ENCODE measurements around the gene MBOAT7.

The MBOAT7 gene

DNA sequence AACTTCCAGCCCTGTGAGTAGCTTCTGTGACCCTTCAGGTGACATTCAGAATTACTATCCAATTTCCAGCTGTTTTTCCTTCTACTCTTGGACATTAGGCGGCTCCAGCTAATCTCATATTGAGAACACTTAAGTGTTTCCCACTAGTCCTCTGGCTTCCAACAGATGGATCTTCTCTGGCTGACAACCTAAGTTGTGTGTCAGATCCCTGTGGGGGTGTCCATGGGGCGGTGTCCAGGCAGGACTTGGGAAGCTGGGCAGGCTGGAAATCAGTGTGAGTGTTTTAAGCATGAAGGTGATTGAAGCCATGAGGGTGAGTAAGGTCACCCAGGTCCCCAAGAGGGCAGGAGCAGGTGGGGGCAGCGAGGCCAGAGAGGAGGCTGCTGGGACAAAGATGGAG lies 41.7 kb downstream of the MBOAT7 start:
- Mint-ChIP-seq H3K27ac (peak overlapping the region in 1 of 2 donors; percentile 35), H3K9me3 (no peaks in the 10 kb centered on the region), H3K4me3 (no peak overlapping the region), H3K27me3 (no peaks in the 10 kb centered on the region), H3K4me1 (ENCODE audit: low read depth in 2 of 2) (peaks cover 7% of the 10 kb centered on the region in 2 donors), H3K36me3 (ENCODE audit: insufficient read depth) (peaks cover 57% of the 10 kb centered on the region)
- DNase-seq (no peak), ATAC-seq (replicated peaks) (no peak)

DNA sequence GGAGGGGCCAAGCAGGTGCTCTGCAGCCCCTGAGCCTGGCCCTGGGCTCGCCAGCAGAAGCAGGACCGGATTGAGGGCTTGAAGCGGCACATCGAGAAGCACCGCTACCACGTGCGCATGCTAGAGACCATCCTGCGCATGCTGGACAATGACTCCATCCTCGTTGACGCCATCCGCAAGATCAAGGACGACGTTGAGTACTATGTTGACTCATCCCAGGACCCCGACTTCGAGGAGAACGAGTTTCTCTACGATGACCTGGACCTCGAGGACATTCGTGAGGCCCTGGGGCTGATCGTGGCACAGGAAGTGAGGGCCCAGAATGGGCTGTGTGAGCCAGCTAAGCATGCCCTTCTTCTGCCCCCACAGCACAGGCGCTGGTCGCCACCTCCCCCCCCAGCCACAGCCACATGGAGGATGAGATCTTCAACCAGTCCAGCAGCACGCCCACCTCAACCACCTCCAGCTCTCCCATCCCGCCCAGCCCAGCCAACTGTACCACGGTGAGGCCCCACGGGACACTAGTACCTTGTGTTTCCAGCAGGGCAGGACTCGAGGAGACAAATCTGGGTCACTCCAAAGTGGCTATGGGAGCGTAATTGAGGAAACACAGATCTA lies 43.7 kb downstream of the MBOAT7 start:
- no peak for ATAC-seq (replicated peaks)
- H3K27me3 Mint-ChIP-seq: no peaks in the 10 kb centered on the region
- no peak for DNase-seq
- H3K4me1 Mint-ChIP-seq (ENCODE audit: low read depth in 2 of 2): peaks cover 15 to 18% of the 10 kb centered on the region in 2 donors
- peaks cover 58% of the 10 kb centered on the region for H3K36me3 Mint-ChIP-seq (ENCODE audit: insufficient read depth)
- H3K27ac Mint-ChIP-seq: no peak overlapping the region
- H3K4me3 Mint-ChIP-seq: no peak overlapping the region
- no peaks in the 10 kb centered on the region for H3K9me3 Mint-ChIP-seq

DNA sequence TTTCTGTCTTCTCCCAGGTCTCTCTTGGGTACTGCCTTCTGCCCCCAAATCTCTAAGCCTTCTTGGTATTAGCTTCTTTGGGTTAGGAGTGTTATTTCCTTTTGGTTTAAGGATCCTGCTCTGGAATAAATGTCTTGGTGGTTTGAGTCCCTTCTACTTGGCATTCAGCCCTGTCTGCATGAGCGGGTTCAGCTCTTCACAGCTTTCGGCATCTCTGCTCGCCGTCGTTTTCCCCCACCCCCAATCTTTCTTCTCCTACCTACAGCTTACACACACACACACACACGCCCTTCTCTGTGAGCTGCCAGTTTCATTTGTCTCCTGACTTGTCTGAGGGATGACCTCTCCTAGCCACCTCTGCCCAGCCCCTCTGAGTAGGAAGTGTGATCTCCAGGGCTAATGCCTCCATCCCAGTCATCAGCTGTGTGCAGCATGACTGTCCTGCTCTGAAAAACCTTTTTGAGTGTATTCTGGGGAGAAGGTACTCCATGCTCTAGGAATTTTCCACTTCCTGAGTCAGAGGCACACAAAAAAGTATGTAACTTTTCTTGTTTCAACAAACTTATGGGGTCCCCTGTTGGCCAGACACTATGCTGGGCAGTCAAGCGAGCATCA lies 47.1 kb downstream of the MBOAT7 start:
- DNase-seq: no peak
- no peaks in the 10 kb centered on the region for H3K27me3 Mint-ChIP-seq
- H3K9me3 Mint-ChIP-seq: no peaks in the 10 kb centered on the region
- H3K27ac Mint-ChIP-seq: peak overlapping the region in 1 of 2 donors; percentile 79
- no peak overlapping the region for H3K4me3 Mint-ChIP-seq
- no peak for ATAC-seq (replicated peaks)
- peaks cover 60% of the 10 kb centered on the region for H3K36me3 Mint-ChIP-seq (ENCODE audit: insufficient read depth)
- H3K4me1 Mint-ChIP-seq (ENCODE audit: low read depth in 2 of 2): peaks cover 32 to 38% of the 10 kb centered on the region in 2 donors

DNA sequence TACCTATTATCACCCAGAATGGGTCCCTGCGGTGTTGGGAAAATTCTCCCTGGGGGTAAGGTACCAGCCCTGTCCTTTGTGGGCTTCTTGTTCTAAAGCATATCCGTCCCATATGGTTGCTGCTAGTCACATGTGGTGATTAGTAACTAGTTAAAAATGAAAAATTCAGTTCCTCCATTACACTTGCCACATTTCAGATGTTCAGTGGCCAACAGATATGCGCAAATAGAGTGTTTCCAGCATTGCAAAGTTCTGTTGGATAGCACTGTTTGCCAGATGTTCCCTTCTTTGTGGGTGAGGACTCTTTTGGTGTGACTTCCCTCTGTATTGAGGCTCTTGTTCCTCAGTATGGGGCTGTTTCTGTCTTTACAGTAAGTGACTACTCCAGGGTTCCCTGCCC lies 48.0 kb downstream of the MBOAT7 start:
- Mint-ChIP-seq H3K27me3 (no peaks in the 10 kb centered on the region), H3K4me1 (ENCODE audit: low read depth in 2 of 2) (peaks cover 37 to 44% of the 10 kb centered on the region in 2 donors), H3K9me3 (no peaks in the 10 kb centered on the region), H3K36me3 (ENCODE audit: insufficient read depth) (peaks cover 58% of the 10 kb centered on the region), H3K4me3 (no peak overlapping the region), H3K27ac (peak overlapping the region; percentile 79 to 89)
- ATAC-seq (replicated peaks) (no peak), DNase-seq (no peak)

DNA sequence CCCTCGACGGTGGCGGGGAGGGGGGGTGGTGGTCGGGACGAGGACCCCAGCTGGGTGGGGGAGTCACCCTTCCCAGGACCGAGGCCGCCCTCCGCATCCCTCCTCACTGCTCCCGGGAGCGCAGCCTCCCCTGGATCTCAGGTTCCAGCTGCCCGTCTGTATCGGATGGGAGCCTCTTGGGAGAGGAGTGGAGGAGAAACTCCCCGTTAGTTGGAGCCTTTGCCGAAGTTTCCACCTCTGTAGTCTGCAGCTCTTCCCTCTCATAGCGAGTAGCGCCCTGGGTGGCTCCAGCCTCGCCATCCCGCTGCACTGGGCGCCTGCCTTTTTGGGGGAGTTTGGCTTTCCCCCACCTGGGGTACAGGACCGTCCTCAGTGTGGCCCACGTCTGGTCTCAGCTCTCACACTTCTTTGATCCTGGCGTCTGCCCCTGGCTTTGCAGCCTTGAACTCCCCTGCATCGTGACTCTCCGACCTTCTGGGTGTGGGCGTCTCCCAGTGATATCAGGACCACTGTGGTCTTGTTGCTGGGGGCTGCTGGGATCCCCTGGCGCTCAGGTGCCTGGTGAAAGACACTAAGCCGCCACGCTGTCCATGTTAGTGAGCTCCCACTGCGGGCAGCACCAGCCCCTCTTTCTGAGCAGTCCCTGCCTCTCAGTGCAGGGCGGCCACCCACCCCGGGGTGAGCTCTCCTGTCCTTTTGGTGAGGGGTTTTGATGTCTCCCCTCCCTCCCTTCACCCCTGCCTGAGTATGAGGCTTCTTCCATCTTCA lies 50.7 kb downstream of the MBOAT7 start:
- no peaks in the 10 kb centered on the region for H3K9me3 Mint-ChIP-seq
- peaks cover 45 to 47% of the 10 kb centered on the region in 2 donors for H3K4me1 Mint-ChIP-seq (ENCODE audit: low read depth in 2 of 2)
- ATAC-seq (replicated peaks) (no peak), DNase-seq (no peak)
- no peaks in the 10 kb centered on the region for H3K27me3 Mint-ChIP-seq
- peak overlapping the region; percentile 86 to 95 for H3K4me3 Mint-ChIP-seq
- H3K27ac Mint-ChIP-seq: peak overlapping the region; percentile 89 to 98
- H3K36me3 Mint-ChIP-seq (ENCODE audit: insufficient read depth): peaks cover 41% of the 10 kb centered on the region

DNA sequence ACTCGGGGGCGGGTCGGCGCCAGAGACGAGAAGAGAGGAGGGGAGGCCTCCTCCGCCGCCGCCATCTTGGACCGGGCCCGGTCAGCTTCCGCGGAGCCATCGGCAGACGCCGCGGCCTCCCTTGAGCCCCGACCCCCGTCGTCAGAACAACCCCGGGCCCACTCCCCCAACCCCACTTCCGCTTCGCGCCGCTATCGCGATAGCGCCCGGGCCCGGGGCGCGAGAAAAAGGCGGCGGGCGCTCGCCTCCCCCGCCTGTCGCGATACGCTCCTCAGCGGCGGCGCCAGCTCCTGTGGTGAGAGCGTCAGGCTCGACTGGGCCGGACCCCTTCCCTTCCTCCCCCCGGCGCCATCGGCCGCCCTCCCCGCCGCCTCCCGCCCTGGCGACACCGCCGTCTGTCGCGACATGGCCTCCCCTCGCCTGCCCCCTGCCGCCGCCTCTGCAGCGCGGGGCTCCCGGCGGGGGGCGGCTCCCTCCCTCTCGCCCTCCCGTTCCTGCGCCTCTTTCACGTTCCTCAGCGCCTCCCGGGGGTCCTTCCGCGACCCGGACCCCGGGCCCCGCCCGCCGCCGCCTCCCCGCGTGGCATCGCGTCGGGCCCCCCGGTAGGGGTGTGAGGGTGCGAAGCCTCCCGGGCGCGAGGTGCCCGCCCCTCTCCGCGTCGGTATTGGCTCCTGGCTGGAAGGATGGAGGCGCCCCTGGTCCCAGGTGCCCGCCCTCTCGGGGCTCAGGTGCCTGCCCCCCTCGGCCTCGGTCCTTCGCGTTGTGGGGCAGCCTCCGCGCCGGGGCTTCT lies 51.5 kb downstream of the MBOAT7 start, which contains the start of gene CNOT3:
Gene CNOT3 (plus strand): TSS at position 64 of the 790 bp plus-strand sequence. CDS start 5,217 bp downstream, outside the sequence.
- Mint-ChIP-seq H3K36me3 (ENCODE audit: insufficient read depth) (peaks cover 36% of the 10 kb centered on the region), H3K4me3 (peak within 1 kb of the TSS; percentile 86 to 95), H3K27me3 (no peaks in the 10 kb centered on the region), H3K9me3 (no peaks in the 10 kb centered on the region), H3K27ac (peak within 1 kb of the TSS; percentile 89 to 98), H3K4me1 (ENCODE audit: low read depth in 2 of 2) (peaks cover 45 to 46% of the 10 kb centered on the region in 2 donors)
- DNase-seq (peak; percentile 32 to 45 (median 33)), ATAC-seq (replicated peaks) (no peak)

DNA sequence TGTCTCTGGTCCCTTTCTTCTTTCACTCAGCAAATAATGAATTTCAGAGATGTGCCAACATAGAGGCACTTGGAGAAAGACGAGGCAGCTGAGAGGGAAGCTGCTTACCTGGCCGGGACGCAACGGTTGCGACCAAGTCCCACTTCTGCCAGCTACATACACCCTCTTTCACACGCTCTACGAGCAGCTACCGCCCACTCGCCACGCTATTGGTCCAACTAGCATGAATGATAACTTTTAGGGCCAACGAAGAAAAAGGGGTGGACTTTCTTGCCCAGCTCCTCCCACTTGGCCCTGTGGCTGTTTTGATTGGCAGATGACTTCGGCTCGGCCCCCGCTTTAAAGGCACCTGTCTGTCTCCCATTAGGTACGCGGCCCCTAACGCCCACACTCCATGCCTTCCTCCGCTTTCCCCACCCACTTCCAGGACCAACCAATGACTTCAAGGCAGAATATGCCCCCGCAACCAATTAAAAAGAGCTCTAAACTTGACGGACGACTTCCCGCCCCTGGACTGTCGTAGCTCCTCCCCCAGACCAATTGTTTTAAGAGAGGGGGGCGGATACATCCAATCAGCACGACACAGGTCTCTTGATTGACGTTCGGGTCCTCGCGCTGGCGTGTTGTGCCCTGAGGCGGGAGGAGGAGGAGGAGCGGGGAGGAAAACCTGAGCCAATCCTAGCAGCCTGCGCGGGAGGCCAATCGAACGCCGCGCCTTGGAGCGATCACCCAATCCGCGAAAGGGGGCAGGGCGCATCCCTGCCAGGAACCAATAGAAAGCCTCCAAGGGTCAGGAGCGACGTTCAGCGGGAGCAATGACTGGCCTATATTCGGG lies 52.3 kb downstream of the MBOAT7 start:
- Mint-ChIP-seq H3K36me3 (ENCODE audit: insufficient read depth) (peaks cover 40% of the 10 kb centered on the region), H3K27ac (peak overlapping the region; percentile 89 to 98), H3K9me3 (no peaks in the 10 kb centered on the region), H3K27me3 (no peaks in the 10 kb centered on the region), H3K4me3 (peak overlapping the region; percentile 86 to 95), H3K4me1 (ENCODE audit: low read depth in 2 of 2) (peaks cover 41 to 42% of the 10 kb centered on the region in 2 donors)
- ATAC-seq (replicated peaks) (peak; percentile 77), DNase-seq (peak; percentile 97 to 99 (median 98))

DNA sequence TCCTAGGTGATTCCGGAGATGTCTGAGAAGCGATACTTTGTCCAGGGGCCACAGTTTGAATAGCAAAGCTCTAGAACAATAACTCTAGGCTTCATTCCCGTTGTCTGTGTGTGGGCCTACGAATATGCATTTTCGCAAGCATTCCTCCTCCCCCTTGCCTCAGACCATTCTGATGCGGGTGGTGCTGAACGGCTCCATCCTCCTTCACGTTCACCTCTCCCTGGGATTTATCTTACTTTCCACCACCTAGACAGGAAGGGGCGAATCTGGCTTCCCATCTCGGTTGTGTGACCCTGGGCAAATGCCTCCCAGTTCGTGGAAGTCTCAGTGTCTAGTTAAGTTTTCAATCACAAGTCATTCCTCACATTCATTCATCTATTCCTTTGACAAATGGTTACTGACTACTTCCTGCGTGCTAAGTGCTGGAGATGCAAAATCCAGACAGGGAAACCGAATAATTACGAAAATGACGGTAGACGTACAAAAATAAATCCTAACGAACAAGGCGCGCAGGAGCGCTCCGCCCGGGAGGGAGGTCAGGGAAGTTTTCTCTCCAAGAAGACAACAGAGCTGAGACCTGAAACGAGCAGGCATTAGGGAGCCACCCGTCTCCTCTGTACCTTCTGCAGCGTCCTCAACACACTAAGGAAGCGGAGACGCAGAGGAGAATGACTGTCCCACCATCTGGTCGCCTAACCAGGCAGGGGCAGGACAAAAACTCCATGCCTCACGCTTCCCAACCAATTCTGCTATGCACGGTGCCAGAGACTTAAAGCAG lies 53.1 kb downstream of the MBOAT7 start:
- Mint-ChIP-seq H3K4me3 (peak overlapping the region; percentile 86 to 95), H3K27me3 (no peaks in the 10 kb centered on the region), H3K4me1 (ENCODE audit: low read depth in 2 of 2) (peaks cover 37 to 39% of the 10 kb centered on the region in 2 donors), H3K9me3 (no peaks in the 10 kb centered on the region), H3K36me3 (ENCODE audit: insufficient read depth) (peaks cover 37% of the 10 kb centered on the region), H3K27ac (peak overlapping the region in 1 of 2 donors; percentile 98)
- DNase-seq (no peak), ATAC-seq (replicated peaks) (no peak)

DNA sequence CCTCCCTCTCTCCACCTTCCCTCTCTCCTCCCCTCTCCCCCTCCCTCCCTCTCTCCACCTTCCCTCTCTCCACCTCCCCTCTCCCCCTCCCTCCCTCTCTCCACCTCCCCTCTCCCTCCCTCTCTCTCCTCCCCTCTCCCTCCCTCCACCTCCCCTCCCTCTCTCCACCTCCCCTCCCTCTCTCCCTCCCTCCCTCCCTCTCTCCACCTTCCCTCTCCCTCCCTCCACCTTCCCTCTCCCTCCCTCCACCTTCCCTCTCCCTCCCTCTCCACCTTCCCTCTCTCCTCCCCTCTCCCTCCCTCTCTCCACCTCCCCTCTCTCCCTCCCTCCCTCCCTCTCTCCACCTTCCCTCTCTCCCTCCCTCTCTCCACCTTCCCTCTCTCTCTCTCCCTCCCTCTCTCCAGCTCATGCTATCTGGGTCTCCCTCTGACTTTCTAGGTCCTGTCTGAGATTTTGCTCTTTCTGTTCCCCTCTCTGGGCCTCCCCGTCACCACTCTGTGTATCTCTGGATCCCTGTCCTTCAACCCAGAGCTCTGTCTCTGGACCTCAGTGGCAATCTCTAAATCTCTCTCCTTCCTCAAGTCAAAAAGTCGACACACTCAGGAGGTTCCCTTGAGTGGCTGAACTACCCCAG lies 55.3 kb downstream of the MBOAT7 start:
- Mint-ChIP-seq H3K27ac (peak overlapping the region; percentile 89 to 90), H3K36me3 (ENCODE audit: insufficient read depth) (peaks cover 28% of the 10 kb centered on the region)

DNA sequence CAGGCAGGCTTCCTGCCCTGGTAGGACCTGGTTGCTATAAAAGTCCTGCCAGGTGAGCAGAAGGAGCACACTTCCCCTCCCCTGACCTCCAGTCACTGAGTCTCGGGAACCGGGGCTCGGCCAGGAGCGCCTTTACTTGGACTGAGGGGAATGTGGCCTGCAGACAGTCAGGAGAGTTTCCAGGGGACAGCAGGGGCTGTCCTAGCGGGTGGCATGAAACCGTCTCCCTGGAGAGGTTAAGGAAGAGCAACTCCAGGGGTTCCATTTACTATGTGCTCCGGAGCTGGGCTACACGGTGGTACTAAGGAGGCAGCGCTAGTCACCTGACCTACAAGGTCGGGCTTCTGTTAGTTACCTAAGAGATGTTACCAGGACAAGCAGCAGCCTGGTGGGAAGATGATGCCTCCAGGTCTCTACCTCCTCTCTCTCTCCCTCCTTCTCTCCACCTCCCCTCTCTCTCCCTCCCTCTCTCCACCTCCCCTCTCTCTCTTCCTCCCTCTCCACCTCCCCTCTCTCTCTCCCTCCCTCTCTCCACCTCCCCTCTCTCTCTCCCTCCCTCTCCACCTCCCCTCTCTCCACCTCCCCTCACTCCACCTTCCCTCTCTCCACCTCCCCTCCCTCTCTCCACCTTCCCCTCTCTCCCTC lies 55.9 kb downstream of the MBOAT7 start:
- H3K27me3 Mint-ChIP-seq: no peaks in the 10 kb centered on the region
- ATAC-seq (replicated peaks) (no peak), DNase-seq (no peak)
- no peaks in the 10 kb centered on the region for H3K9me3 Mint-ChIP-seq
- peak overlapping the region in 1 of 2 donors; percentile 90 for H3K27ac Mint-ChIP-seq
- H3K36me3 Mint-ChIP-seq (ENCODE audit: insufficient read depth): peaks cover 24% of the 10 kb centered on the region
- H3K4me1 Mint-ChIP-seq (ENCODE audit: low read depth in 2 of 2): peaks cover 15 to 16% of the 10 kb centered on the region in 2 donors
- H3K4me3 Mint-ChIP-seq: peak overlapping the region in 1 of 2 donors; percentile 8

More for the DNA sequence above, 55.3 kb downstream of the MBOAT7 start:
- Mint-ChIP-seq H3K27me3 (no peaks in the 10 kb centered on the region), H3K4me1 (ENCODE audit: low read depth in 2 of 2) (peaks cover 21 to 22% of the 10 kb centered on the region in 2 donors), H3K9me3 (no peaks in the 10 kb centered on the region), H3K4me3 (no peak overlapping the region)
- DNase-seq: no peak
- ATAC-seq (replicated peaks): no peak

DNA sequence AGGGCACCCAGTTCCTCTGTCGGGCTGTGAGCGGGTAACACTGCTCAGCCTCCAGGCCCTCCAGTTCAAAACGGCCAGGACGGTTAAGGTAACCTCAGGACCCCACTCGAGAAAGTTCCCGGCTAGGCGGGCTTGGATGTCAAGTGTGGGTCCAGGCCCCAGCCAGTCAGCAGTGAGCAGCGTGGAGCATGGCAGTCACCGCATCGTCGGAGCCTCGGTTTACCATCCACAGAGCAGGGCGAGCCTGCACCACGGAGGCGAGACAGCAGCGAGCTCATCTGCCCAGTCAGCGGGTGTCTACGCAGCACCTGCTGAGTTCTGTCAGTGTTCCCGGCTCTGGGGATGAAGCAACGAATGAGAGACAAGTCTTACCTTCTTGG lies 59.8 kb downstream of the MBOAT7 start:
- Mint-ChIP-seq H3K36me3 (ENCODE audit: insufficient read depth) (peaks cover 32% of the 10 kb centered on the region), H3K27ac (no peak overlapping the region), H3K4me1 (ENCODE audit: low read depth in 2 of 2) (peaks cover 5% of the 10 kb centered on the region in 2 donors), H3K4me3 (no peak overlapping the region), H3K9me3 (no peaks in the 10 kb centered on the region), H3K27me3 (no peaks in the 10 kb centered on the region)
- no peak for DNase-seq
- ATAC-seq (replicated peaks): no peak
